SIG-M5 treated with dmso at 0.1 percent for 504 hours (cell line): ENCODE data around the gene SRGAP1.
A peak's percentile ranks its signal among the peaks of the same experiment; 100 is the strongest.
"Not testable (repeated sequence)": the region's sequence is repeated elsewhere in the genome, so short reads cannot be mapped to it uniquely, and the experiment has no call there.

Source experiments
- DNase-seq: peaks from one replicate; lab custom pipeline; 2025; ENCODE audit not compliant: unreplicated experiment; lab: John Stamatoyannopoulos, UW

SRGAP1 gene

GRCh38 chr12:64147875-64148274 is 303.4 kb downstream of the SRGAP1 start:
- no peak for DNase-seq

GRCh38 chr12:64154677-64155076 is 310.2 kb downstream of the SRGAP1 start:
- DNase-seq: no peak

GRCh38 chr12:64157110-64157509 is 312.6 kb downstream of the SRGAP1 start:
- DNase-seq: no peak

GRCh38 chr12:64160021-64160710 is 315.7 kb downstream of the SRGAP1 start:
- DNase-seq: no peak

- no peak for DNase-seq
These were observed 316.2 kb downstream of the SRGAP1 start for GRCh38 chr12:64160711-64161060.

GRCh38 chr12:64166606-64167005 is 322.1 kb downstream of the SRGAP1 start:
- DNase-seq: not testable (repeated sequence)

GRCh38 chr12:64167041-64167440 is 322.5 kb downstream of the SRGAP1 start:
- DNase-seq: not testable (repeated sequence)

- DNase-seq: no peak
These were observed 325.5 kb downstream of the SRGAP1 start for GRCh38 chr12:64170024-64170423.

GRCh38 chr12:64170730-64171129 is 326.2 kb downstream of the SRGAP1 start:
- DNase-seq: no peak

- DNase-seq: no peak
These were observed 327.2 kb downstream of the SRGAP1 start for GRCh38 chr12:64171715-64172114.

- DNase-seq: no peak
These were observed 327.9 kb downstream of the SRGAP1 start for GRCh38 chr12:64172143-64172970.

- DNase-seq: no peak
These were observed 329.0 kb downstream of the SRGAP1 start for GRCh38 chr12:64173456-64173855.

GRCh38 chr12:64175254-64175945 is 330.9 kb downstream of the SRGAP1 start:
- DNase-seq: peak; percentile 64

- DNase-seq: no peak
These were observed 332.5 kb downstream of the SRGAP1 start for GRCh38 chr12:64177001-64177400.

- DNase-seq: no peak
These were observed 333.6 kb downstream of the SRGAP1 start for GRCh38 chr12:64178122-64178521.

GRCh38 chr12:64180951-64181350 is 336.5 kb downstream of the SRGAP1 start:
- no peak for DNase-seq

GRCh38 chr12:64181430-64182291 is 337.2 kb downstream of the SRGAP1 start:
- peak; percentile 38 for DNase-seq

GRCh38 chr12:64184216-64184615 is 339.7 kb downstream of the SRGAP1 start:
- no peak for DNase-seq

GRCh38 chr12:64186789-64187188 is 342.3 kb downstream of the SRGAP1 start:
- no peak for DNase-seq

- no peak for DNase-seq
These were observed 342.9 kb downstream of the SRGAP1 start for GRCh38 chr12:64187370-64187769.

- no peak for DNase-seq
These were observed 343.3 kb downstream of the SRGAP1 start for GRCh38 chr12:64187794-64188193.
